HL-60 (cell line): Measurements from ENCODE around the gene HOXB7.

Experiments used
- DNase-seq, 2 experiments: peaks; one replicate each; pipeline ENCODE4 v3.0.0-alpha.2; 2010 to 2020; ENCODE audit warnings: low read depth in 1 of 2, low spot score in 1 of 2
- H3K27ac ChIP-seq: fragments of 250-450 bp; sonication (Bioruptor Pico); replicated peaks from 2 replicates; pipeline ENCODE4 v1.5.1; 2020; ENCODE audit warnings: mild to moderate bottlenecking, moderate library complexity
- H3K27me3 ChIP-seq: fragments of 250-450 bp; sonication (Bioruptor Pico); 2 replicates; pipeline ENCODE4 v1.5.1; 2021; ENCODE audit warnings: mild to moderate bottlenecking, moderate library complexity; ENCODE audit not compliant: insufficient read depth, poor library complexity, severe bottlenecking
- H3K4me3 ChIP-seq: replicated peaks from 2 replicates; pipeline ENCODE4 v1.5.1; 2011; ENCODE audit warnings: mild to moderate bottlenecking, control low read depth, low read length; ENCODE audit not compliant: insufficient read depth
- GABPA ChIP-seq: IDR thresholded peaks from 2 replicates; pipeline ENCODE4 v1.6.1; 2012; ENCODE audit warnings: low read depth
- POLR2AphosphoS5 ChIP-seq: IDR thresholded peaks from 2 replicates; pipeline ENCODE4 v1.6.1; 2012; ENCODE audit warnings: low read depth
- SPI1 ChIP-seq: IDR thresholded peaks from 2 replicates; pipeline ENCODE4 v1.6.1; 2012; ENCODE audit warnings: low read depth, mild to moderate bottlenecking, borderline replicate concordance
- TF ChIP-seq, protein P1 (sequence below): IDR thresholded peaks from one replicate; pipeline ENCODE4 v1.5.1; 2011; ENCODE audit warnings: low read length, control low read depth, inconsistent platforms; ENCODE audit not compliant: insufficient read depth
- TF ChIP-seq, protein P2 (sequence below): IDR thresholded peaks from 2 replicates; pipeline ENCODE4 v1.6.1; 2012; ENCODE audit warnings: low read depth; ENCODE audit not compliant: insufficient replicate concordance

Gene HOXB7

GRCh38 chr17:48621410-48622392 is 10.9 kb upstream of the HOXB7 start:
- no peak for DNase-seq
- peaks cover 81% of the 10 kb centered on the region for H3K27me3 ChIP-seq
- TF ChIP-seq, protein P1, sequence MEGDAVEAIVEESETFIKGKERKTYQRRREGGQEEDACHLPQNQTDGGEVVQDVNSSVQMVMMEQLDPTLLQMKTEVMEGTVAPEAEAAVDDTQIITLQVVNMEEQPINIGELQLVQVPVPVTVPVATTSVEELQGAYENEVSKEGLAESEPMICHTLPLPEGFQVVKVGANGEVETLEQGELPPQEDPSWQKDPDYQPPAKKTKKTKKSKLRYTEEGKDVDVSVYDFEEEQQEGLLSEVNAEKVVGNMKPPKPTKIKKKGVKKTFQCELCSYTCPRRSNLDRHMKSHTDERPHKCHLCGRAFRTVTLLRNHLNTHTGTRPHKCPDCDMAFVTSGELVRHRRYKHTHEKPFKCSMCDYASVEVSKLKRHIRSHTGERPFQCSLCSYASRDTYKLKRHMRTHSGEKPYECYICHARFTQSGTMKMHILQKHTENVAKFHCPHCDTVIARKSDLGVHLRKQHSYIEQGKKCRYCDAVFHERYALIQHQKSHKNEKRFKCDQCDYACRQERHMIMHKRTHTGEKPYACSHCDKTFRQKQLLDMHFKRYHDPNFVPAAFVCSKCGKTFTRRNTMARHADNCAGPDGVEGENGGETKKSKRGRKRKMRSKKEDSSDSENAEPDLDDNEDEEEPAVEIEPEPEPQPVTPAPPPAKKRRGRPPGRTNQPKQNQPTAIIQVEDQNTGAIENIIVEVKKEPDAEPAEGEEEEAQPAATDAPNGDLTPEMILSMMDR: no peak
- TF ChIP-seq GABPA (no peak), POLR2AphosphoS5 (no peak)
- no peak overlapping the region for H3K4me3 ChIP-seq
- no peak overlapping the region for H3K27ac ChIP-seq

- H3K27ac ChIP-seq: no peak overlapping the region
- no peak for DNase-seq
- H3K4me3 ChIP-seq: no peak overlapping the region
- H3K27me3 ChIP-seq: peaks cover 85% of the 10 kb centered on the region
- TF ChIP-seq POLR2AphosphoS5 (no peak), SPI1 (no peak), GABPA (no peak)
- TF ChIP-seq, protein P1: no peak
- TF ChIP-seq, protein P2, sequence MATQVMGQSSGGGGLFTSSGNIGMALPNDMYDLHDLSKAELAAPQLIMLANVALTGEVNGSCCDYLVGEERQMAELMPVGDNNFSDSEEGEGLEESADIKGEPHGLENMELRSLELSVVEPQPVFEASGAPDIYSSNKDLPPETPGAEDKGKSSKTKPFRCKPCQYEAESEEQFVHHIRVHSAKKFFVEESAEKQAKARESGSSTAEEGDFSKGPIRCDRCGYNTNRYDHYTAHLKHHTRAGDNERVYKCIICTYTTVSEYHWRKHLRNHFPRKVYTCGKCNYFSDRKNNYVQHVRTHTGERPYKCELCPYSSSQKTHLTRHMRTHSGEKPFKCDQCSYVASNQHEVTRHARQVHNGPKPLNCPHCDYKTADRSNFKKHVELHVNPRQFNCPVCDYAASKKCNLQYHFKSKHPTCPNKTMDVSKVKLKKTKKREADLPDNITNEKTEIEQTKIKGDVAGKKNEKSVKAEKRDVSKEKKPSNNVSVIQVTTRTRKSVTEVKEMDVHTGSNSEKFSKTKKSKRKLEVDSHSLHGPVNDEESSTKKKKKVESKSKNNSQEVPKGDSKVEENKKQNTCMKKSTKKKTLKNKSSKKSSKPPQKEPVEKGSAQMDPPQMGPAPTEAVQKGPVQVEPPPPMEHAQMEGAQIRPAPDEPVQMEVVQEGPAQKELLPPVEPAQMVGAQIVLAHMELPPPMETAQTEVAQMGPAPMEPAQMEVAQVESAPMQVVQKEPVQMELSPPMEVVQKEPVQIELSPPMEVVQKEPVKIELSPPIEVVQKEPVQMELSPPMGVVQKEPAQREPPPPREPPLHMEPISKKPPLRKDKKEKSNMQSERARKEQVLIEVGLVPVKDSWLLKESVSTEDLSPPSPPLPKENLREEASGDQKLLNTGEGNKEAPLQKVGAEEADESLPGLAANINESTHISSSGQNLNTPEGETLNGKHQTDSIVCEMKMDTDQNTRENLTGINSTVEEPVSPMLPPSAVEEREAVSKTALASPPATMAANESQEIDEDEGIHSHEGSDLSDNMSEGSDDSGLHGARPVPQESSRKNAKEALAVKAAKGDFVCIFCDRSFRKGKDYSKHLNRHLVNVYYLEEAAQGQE: no peak
These were observed 9.8 kb upstream of the HOXB7 start for GRCh38 chr17:48620461-48621139.

- H3K27ac ChIP-seq: no peak overlapping the region
These were observed 9.1 kb upstream of the HOXB7 start for GRCh38 chr17:48619826-48620449.

DNA sequence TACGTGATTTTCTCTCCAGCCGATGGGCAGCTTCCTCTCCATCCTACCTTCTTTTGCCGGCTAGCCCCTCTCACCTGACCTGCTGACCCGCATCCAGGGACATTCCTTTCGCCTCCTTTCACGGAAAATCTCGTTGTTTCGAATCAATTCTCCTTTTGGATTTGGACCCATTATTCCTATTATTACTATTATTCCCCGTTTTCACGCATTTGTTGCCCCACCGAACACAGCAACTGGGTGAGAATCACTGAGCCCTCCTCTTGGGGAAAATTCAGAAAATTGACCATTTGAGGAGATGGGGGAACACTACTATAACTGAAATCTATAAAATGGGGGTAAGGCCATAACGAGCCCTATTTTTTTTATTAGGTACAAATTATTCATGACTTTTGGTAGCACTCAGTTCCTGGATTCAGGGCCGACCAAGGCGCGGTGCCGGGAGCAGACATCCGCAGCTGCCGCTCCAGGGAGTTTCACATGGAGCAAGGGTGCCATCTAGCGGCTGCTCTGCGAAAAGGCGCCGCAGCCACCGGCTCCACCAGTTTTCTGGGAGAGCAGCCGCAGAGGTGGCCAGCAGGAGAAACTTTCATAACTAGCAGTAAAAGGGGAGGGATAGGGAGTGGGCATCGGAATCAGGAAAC is 7.6 kb upstream of the HOXB7 start:
- peak; percentile 50 to 76 for DNase-seq
- peaks cover 83% of the 10 kb centered on the region for H3K27me3 ChIP-seq
- no peak overlapping the region for H3K4me3 ChIP-seq
- no peak for TF ChIP-seq POLR2AphosphoS5
- no peak for TF ChIP-seq SPI1
- no peak for TF ChIP-seq GABPA
- TF ChIP-seq, protein P2: no peak
- TF ChIP-seq, protein P1: peak; percentile 70
- no peak overlapping the region for H3K27ac ChIP-seq

More at GRCh38 chr17:48619826-48620449, 9.1 kb upstream of the HOXB7 start:
- peaks cover 87% of the 10 kb centered on the region for H3K27me3 ChIP-seq
- no peak overlapping the region for H3K4me3 ChIP-seq
- DNase-seq: no peak
- TF ChIP-seq SPI1: no peak
- TF ChIP-seq, protein P1: no peak
